HG02759 (cell line): ENCODE data around the gene SCNN1B.
"Not testable (repeated sequence)": the region's sequence is repeated elsewhere in the genome, so short reads cannot be mapped to it uniquely, and the experiment has no call there.

Experiments
- ATAC-seq: cut with Tn5 transposase; IDR thresholded peaks from one replicate; pipeline ENCODE4 v1.9.1; 2021; ENCODE audit warnings: mild to moderate bottlenecking, moderate library complexity; ENCODE audit not compliant: unreplicated experiment

SCNN1B gene

GRCh38 chr16:23353440-23353839, 51.3 kb downstream of the SCNN1B start:
- ATAC-seq = no peak

DNA sequence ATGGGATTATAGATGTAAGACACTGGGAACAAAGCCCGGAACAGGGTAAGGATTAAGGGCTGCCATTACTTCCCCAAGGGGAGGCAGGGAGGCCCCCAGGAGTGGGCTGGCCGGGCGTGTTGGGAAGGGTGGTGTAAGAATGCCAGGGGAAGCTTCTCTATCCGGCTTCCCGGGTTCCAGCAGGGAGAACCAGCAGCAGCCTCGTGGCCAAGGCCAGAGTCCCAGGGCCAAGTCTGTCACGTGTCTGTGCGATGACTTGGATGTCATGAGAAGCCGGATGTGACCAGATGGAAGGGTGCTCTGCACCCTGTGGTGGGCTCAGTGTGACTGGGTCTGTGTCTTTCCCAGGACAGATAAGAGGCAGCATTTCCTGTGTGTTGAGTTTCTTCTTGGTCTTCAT, 52.1 kb downstream of the SCNN1B start:
- no peak for ATAC-seq

DNA sequence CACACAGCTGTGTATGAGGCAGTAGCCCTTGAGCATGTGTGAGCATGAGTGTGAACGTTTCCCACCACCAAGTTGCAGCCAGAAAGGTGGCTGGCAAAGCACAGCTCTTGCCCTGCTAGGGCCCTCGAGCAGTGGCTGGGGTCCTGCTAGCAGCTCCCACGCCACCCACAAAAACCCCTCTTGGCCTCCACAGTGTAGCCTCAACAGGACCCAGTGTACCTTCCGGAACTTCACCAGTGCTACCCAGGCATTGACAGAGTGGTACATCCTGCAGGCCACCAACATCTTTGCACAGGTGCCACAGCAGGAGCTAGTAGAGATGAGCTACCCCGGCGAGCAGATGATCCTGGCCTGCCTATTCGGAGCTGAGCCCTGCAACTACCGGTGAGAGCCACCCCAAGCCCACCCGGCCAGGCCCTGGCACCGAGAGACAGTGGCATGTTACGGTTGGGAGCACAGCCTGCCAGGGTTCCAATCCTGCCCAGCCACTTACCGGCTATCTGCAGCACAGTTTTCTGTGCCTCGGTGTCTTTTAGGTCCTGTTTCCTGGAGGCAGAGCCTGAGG, 53.1 kb downstream of the SCNN1B start:
- no peak for ATAC-seq

- ATAC-seq = no peak
These were observed 54.8 kb downstream of the SCNN1B start for GRCh38 chr16:23356941-23357340.

DNA sequence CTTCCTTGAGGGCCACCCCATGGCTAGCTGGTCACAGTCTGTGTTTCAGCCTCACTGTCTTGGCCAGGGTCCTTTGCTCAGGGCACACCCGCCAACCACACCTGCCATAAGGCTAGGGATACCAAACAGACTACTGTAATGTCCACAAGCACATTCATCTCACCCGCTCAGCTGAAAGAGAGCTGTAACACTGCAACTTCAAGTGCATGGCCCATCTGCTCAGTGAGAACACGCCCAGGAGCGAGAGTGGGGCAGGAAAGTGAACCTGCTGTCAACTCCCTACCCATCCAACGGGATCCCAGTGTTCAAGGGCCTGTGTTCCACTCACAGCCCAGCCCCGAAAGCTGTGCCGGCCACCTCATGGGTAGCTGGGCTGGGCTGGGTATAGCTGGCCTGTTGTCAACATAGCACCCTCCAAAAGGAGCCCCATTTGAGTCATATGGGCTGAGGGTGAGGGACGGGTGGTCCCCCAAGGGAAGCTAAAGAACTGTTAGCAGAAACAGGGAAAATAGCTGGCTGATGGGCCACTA, 55.7 kb downstream of the SCNN1B start:
- ATAC-seq = no peak

DNA sequence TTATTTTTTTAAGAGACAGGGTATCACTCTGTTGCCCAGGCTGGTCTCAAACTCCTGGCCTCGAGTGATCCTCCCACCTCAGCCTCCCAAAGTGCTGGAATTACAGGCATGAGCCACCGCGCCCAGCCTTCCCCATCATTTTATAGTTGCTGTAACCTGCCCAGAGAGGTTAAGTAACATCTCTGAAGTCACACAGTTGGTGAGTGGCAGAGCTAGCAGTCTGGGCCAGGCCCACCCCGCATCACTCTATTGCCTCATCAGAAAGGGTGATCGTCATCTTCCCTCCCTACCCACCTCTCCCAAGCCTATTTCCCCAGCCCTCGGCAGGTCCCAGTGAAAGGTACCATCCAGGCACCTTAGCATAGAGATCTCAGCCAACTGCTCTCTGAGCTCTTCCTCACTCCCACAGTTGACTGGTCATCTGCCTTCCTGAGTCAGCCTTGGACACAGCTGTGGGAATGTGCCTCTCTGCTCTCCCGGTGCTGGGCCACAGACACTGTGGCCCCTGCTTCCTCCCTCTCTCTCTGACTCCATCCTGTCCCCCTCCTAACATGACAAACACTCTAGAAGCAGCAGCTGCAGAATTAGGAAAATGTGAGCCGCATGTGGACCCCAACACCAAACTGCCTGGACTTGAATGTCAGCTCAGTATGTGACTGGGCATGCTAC, 57.1 kb downstream of the SCNN1B start:
- ATAC-seq = no peak

DNA sequence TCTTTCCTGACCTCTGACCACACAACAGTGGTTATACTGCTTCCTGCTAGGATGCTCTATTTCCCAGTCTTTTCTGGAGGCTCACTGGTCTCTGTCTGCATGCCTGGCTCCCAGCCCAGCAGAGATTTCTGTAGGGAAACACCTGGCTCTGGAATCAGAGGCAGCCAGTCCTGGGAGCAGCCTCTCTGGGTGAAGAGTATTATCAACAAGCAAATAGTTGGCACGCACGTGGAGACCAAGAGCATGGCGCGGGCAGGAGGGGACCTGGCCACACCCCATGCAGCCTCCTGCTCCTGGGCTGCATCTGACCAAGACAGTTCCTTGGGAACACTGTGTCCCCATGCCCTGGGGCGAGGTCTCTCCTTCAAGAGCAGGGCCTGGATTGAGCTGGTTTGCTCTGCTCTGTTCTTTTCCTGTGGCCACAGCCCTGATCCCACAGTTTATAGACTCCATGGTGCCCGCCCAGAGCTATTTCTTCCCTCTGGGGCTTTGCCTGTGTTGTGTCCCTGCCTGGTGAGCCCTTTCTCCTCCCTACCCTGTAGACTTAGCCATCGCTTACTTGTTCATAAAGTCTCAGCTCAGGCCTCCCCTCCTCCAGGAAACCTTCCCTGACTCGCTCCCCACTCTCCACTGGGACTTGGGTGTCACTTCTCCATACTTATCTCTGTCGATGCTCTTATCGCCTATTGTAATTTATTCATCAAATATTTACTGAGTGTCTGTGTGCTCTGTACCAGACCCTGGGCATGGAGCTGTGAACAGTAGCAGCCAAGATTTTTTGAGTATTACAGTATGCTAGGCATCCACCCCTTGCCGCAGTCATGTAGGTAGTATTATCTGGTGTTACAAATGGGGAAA, 60.6 kb downstream of the SCNN1B start:
- ATAC-seq = no peak

GRCh38 chr16:23365602-23366240, 63.6 kb downstream of the SCNN1B start:
- no peak for ATAC-seq

GRCh38 chr16:23366341-23366740, 64.2 kb downstream of the SCNN1B start:
- not testable (repeated sequence) for ATAC-seq

DNA sequence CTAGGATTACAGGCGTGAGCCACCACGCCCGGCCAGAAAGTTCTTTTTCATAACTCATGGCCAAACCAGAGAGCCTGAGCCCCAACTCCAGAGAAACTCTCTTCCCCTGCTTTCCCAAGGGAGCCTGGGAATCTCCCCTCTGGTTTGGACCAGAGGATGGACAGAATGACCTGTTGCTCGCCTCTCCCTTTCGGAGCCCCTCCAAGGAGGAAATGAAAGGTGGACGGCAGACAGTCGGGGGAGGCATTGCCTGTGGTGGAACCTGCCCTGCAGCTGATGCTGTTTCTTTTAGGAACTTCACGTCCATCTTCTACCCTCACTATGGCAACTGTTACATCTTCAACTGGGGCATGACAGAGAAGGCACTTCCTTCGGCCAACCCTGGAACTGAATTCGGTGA, 65.5 kb downstream of the SCNN1B start:
- ATAC-seq = no peak

DNA sequence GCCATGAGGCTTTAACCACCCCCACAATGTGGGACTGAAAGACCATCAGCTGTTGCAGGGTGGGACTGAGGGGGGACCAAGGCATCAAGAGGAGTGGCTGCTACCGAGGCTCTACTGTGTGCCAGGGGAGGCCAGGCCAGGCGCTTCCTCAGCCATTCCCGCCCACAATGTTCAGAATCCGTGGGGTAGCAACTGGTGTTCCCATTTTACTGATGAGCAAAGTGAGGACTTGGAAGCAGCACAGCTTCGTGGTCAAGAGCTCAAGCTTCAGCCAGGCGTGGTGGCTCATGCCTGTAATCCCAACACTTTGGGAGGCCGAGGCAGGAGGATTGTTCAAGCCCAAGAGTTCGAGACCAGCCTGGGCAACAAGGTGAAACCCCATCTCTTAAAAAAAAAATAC, 65.9 kb downstream of the SCNN1B start:
- no peak for ATAC-seq

DNA sequence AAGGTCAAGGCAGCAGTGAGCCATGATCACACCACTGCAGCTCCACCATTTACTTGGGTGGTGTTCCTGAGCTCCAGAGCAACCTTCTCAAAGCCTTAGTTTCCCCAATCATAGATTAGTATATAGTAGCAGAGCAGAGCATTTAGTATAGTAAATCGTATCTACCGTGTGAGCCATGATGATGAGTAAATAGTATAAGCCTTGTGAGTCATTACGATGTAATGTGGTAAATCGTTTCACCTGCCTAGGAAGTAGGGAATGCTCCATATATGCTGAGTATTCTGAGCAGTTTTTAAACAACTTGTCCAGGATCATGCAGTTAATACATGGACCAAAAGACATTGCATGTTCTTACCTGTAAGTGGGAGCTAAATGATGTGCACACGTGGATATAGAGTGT, 66.4 kb downstream of the SCNN1B start:
- no peak for ATAC-seq

- ATAC-seq = no peak
These were observed 67.3 kb downstream of the SCNN1B start for GRCh38 chr16:23369416-23369815.

GRCh38 chr16:23371368-23371767, 69.3 kb downstream of the SCNN1B start:
- no peak for ATAC-seq

GRCh38 chr16:23373436-23374219, 71.5 kb downstream of the SCNN1B start:
- no peak for ATAC-seq

DNA sequence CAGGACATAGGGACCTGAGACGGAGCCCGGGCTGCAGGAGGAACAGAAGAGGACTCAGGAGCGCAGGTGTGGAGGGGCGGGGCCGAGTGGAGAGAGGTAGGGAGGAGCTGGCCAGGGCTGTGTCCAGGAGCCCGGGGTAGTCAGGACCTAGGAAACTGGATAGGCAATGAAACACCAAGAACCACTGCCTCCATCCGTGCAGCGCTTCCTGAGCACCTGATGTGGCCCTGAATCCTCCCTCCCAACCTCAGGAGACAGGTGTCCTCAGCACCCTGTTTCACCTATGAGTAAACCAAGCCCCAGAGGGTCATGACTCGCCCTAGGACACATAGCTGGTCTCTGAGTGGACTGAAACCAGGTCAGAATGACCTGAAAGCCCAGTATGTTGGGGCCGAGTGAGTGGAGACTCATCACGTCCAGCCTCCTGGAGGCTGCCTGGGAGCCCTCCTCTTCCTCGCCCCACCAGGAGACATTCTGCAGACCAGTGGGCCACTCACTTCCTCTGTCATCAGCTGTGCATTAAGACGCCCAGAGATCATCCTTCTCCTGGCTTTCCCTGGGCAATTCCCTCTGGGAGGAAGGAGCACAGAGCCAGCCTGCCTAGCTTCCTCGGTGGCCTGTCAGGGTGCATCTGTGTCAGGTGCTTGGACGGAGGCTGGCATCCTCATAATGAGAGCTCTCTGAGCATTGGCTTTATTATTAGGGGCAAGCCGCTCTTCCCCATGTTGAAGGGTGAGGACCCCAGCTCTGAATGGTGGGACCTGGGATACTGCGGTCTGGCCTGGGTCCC, 72.8 kb downstream of the SCNN1B start:
- ATAC-seq = no peak

GRCh38 chr16:23375643-23376042, 73.5 kb downstream of the SCNN1B start:
- no peak for ATAC-seq

DNA sequence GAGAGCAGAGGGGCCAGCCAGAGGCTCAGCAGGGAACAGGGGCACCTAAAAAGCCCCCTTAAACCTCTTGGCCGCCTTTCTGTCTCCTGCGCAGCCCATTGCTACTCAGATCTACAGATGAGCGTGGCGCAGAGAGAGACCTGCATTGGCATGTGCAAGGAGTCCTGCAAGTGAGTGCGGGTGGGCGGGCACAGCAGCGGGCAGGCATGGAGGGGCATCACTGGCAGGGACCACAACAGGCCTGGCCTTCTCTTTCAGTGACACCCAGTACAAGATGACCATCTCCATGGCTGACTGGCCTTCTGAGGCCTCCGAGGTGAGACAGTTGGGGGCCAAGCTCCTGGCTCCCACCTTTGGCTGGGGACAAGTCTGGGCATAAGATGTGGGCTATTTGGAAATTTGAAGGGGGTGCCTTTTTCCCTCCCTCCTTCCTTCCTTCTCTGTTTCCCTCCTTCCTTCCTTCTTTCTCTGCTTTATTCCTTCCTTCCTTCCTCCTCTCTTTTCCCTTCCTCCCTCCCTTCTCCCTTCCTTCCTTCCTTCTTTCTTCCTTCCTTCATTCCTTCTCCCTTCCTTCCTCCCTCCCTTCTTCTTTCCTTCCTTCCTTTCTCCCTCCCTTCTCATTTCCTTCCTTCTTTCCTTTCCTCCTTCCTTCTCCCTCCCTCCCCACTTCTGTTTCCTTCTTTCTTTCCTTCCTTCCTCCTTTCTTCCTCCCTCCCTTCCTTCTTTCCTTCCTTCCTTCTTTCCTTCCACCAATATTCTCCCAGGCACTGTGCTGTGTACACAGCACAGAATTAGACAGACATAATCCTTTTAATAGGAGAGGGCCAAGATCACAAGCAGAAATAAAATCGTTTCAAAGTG, 75.2 kb downstream of the SCNN1B start:
- no peak for ATAC-seq

DNA sequence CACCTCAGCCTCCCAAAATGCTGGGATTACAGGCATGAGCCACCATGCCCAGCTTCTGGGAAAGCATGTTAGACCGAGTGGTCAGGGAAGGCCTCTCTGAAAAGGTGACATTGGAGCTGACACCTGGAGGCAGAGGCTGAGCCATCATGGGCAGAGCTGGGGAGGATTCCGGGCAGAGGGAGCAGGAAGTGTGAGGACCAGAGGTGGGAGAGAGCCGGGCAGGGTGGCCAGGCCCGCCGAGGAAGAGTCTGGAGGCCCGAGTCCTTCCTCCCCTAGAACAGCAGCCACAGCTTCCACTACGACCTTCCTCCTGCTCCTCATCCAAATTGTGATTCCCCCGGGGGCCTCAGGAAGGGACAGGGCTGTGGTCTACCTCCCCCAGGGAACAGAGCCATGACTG, 76.2 kb downstream of the SCNN1B start:
- ATAC-seq = no peak
